C4-2B (cell line): ENCODE results near the gene DVL1.

Experiments used
- ZFX ChIP-seq: fragments of 450-650 bp; IDR thresholded peaks from 2 replicates; pipeline ENCODE4 v1.6.1; 2017
- TF ChIP-seq, protein P1 (sequence below): fragments of 450-650 bp; conservative IDR thresholded peaks from 2 replicates; pipeline ENCODE4 v1.5.1; 2017; ENCODE audit warnings: mild to moderate bottlenecking

DNA sequence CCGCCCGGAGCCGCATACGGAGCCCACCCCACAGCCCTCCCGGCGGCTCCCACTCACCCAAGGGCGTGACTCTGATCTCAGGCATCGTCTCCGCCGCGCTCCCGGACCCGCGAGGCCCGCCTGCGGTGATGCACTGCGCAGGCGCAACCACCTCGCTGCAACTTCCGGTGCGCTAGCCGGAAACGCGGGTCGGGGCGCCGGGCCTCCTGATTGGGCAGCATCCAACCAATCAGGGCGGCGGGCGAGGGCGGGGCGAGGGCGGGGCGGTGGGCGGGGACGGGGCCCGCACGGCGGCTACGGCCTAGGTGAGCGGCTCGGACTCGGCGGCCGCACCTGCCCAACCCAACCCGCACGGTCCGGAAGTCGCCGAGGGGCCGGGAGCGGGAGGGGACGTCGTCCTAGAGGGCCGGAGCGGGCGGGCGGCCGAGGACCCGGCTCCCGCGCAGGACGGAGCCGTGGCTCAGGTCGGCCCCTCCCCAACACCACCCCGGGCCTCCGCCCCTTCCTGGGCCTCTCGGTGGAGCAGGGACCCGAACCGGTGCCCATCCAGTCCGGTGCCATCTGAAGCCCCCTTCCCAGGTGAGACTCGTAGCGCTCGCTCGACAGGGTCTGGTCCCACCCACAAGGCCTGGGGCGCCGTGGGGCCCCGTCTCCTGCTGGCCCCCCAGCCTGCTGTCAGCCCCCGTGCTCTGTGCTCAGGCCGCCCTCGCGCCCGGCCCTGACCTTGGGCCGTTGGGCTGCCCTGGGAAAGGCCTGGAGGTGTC lies 24.5 kb downstream of the DVL1 start, which contains the start of the genes CPTP and INTS11:
- TF ChIP-seq, protein P1, sequence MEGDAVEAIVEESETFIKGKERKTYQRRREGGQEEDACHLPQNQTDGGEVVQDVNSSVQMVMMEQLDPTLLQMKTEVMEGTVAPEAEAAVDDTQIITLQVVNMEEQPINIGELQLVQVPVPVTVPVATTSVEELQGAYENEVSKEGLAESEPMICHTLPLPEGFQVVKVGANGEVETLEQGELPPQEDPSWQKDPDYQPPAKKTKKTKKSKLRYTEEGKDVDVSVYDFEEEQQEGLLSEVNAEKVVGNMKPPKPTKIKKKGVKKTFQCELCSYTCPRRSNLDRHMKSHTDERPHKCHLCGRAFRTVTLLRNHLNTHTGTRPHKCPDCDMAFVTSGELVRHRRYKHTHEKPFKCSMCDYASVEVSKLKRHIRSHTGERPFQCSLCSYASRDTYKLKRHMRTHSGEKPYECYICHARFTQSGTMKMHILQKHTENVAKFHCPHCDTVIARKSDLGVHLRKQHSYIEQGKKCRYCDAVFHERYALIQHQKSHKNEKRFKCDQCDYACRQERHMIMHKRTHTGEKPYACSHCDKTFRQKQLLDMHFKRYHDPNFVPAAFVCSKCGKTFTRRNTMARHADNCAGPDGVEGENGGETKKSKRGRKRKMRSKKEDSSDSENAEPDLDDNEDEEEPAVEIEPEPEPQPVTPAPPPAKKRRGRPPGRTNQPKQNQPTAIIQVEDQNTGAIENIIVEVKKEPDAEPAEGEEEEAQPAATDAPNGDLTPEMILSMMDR = no peak
- TF ChIP-seq ZFX = peak; percentile 75; the same call in 1 of the 2 replicates
